ENCODE results near the gene MMS22L. TPM values are rescaled to one million over a fixed set of nuclear protein-coding genes. Genes with fewer than 3 reads are reported as not detected.
"Not testable (repeated sequence)": the region's sequence is repeated elsewhere in the genome, so short reads cannot be mapped to it uniquely, and the experiment has no call there.

The MMS22L gene
- total and polyA plus RNA-seq, 4 experiments from 2014 or later, result 2.5 to 13.2 (median 10.0) TPM

DNA sequence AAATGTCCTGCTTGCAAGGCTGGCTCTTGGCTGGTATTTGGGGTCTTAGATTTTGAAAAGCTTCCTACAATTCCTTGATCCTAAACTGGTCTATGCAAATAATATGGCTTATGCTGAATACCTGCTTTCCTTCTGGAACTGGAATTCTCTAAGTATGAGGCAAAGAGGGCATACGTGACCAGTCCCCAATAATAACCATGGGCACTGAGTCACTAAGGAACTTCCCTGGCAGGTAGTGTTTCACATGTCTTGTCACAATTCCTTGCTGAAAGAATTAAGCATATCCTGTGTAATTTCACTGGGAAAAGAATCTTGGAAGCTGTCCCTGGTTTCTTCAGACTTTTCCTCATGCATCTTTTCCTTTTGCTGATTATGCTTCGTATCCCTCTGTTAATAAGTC is 106.5 kb downstream of the MMS22L start:
- peaks cover 0 to 2% (median 0%) of the 10 kb centered on the region in 8 donors for H3K9me3 Mint-ChIP-seq
- no peaks in the 10 kb centered on the region for H3K4me1 Mint-ChIP-seq
- DNase-seq, result no peak
- Histone ChIP-seq H3K27me3 (ENCODE audit: insufficient read depth, low read length) (no peaks in the 10 kb centered on the region), H3K4me1 (ENCODE audit: insufficient read depth, low read length) (no peaks in the 10 kb centered on the region), H3K36me3 (ENCODE audit: insufficient read depth, low read length) (no peaks in the 10 kb centered on the region), H3K27ac (ENCODE audit: low read depth, low read length) (no peak overlapping the region), H3K4me3 (ENCODE audit: low read length in 2 of 2) (no peak overlapping the region), H3K9me3 (ENCODE audit: control insufficient read depth in 1 of 2, low read length in 2 of 2) (no peaks in the 10 kb centered on the region)
- H3K36me3 Mint-ChIP-seq, result peaks cover 17 to 38% of the 10 kb centered on the region in 2 donors
- H3K4me3 Mint-ChIP-seq, result no peak overlapping the region
- intact Hi-C loops (cut with micrococcal nuclease), result no loop called here
- ChIA-PET CTCF (ENCODE audit: partially characterized antibody) (interaction anchor here (2.1 kb wide), 1 partner anchor 10 kb away, joined by 17 read pairs; no protein-coding TSS in a partner anchor), POLR2A (ENCODE audit: partially characterized antibody) (no interaction called here)
- no peak overlapping the region for H3K27ac Mint-ChIP-seq
- no peaks in the 10 kb centered on the region for H3K27me3 Mint-ChIP-seq

DNA sequence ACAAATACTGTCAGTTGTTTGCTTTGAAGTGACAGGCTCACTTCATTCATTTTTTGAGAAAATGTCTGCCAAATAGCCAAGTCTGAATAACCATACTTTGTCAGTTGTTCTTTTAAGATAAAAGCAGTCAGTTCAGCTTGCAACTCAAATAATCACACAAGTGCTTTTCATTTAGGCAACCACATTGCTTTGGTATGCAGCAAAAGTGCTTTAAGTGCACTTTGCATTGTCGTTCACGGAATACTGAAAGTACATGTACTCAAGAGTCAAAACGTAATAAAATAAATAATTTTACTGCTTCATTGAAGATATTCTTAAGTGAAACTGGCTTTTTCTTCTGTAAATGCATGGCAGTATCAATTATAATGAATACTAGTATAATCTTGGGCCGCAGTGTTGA is 107.2 kb downstream of the MMS22L start:
- no peak overlapping the region for H3K27ac Mint-ChIP-seq
- CTCF ChIA-PET (ENCODE audit: partially characterized antibody), result interaction anchor here (2.1 kb wide), 1 partner anchor 10 kb away, joined by 13 read pairs; no protein-coding TSS in a partner anchor
- H3K27me3 ChIP-seq (ENCODE audit: insufficient read depth, low read length), result no peaks in the 10 kb centered on the region
- H3K36me3 ChIP-seq (ENCODE audit: insufficient read depth, low read length), result no peaks in the 10 kb centered on the region
- no peaks in the 10 kb centered on the region for H3K4me1 Mint-ChIP-seq
- H3K27ac ChIP-seq (ENCODE audit: low read depth, low read length), result no peak overlapping the region
- no peak overlapping the region for H3K4me3 Mint-ChIP-seq
- H3K36me3 Mint-ChIP-seq, result peaks cover 20 to 39% of the 10 kb centered on the region in 2 donors
- POLR2A ChIA-PET (ENCODE audit: partially characterized antibody), result no interaction called here
- intact Hi-C loops (cut with micrococcal nuclease), result no loop called here
- no peaks in the 10 kb centered on the region for H3K4me1 ChIP-seq (ENCODE audit: insufficient read depth, low read length)
- H3K9me3 ChIP-seq (ENCODE audit: control insufficient read depth in 1 of 2, low read length in 2 of 2), result no peaks in the 10 kb centered on the region
- no peak overlapping the region for H3K4me3 ChIP-seq (ENCODE audit: low read length in 2 of 2)
- no peaks in the 10 kb centered on the region for H3K27me3 Mint-ChIP-seq
- H3K9me3 Mint-ChIP-seq, result peaks cover 0 to 2% (median 0%) of the 10 kb centered on the region in 8 donors
- DNase-seq, result no peak

DNA sequence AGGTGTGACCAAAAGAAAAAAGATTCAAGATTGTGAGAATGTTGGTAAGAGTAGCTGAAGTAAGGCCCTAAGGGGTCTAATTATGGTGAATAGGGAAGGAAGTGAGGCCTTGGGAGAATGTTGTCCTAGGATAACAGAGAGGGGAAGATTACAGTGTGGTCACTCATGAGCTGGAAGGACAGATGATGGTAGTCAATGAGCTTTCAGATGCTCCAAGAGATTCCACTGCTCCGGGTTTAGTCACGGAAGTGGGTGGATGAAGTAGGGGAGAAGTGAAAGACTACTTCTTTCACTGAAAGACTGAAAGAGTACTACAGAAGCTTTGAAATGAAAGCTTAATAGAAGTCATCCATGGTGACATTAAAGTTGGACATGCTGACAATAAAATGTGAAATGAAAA is 108.5 kb downstream of the MMS22L start:
- ChIA-PET CTCF (ENCODE audit: partially characterized antibody) (interaction anchor here (0.8 to 2.1 kb wide), 3 partner anchors 11 to 219 kb away, joined by 3 to 13 read pairs (median 3); no protein-coding TSS in a partner anchor), POLR2A (ENCODE audit: partially characterized antibody) (no interaction called here)
- Histone ChIP-seq H3K4me3 (ENCODE audit: low read length in 2 of 2) (no peak overlapping the region), H3K27ac (ENCODE audit: low read depth, low read length) (no peak overlapping the region), H3K4me1 (ENCODE audit: insufficient read depth, low read length) (no peaks in the 10 kb centered on the region), H3K9me3 (ENCODE audit: control insufficient read depth in 1 of 2, low read length in 2 of 2) (no peaks in the 10 kb centered on the region), H3K27me3 (ENCODE audit: insufficient read depth, low read length) (no peaks in the 10 kb centered on the region), H3K36me3 (ENCODE audit: insufficient read depth, low read length) (no peaks in the 10 kb centered on the region)
- no peaks in the 10 kb centered on the region for H3K27me3 Mint-ChIP-seq
- peaks cover 18 to 38% of the 10 kb centered on the region in 2 donors for H3K36me3 Mint-ChIP-seq
- no peak overlapping the region for H3K4me3 Mint-ChIP-seq
- DNase-seq, result no peak
- peaks cover 0 to 2% (median 0%) of the 10 kb centered on the region in 8 donors for H3K9me3 Mint-ChIP-seq
- H3K27ac Mint-ChIP-seq, result no peak overlapping the region
- no peaks in the 10 kb centered on the region for H3K4me1 Mint-ChIP-seq
- intact Hi-C loops (cut with micrococcal nuclease), result no loop called here

DNA sequence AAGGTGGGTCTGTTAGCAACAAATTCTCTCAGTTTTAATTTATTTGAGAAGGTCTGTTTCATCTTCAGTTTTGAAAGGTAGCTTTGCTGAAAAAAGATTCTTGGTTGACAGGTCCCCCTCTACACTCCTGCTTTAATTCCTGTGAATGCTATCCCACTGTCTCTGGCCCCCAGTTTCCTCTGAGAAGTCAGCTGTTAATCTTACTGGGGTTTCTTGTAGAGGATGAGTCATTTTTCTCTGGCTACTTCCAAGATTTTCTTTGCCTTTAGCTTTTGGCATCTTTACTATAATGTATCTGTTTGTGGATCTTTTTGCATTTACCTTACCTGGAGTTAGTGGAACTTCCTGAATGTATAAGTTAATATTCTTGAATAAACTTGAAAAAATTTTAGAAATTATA is 122.7 kb downstream of the MMS22L start:
- Histone ChIP-seq H3K27ac (ENCODE audit: low read depth, low read length) (no peak overlapping the region), H3K4me3 (ENCODE audit: low read length in 2 of 2) (no peak overlapping the region), H3K4me1 (ENCODE audit: insufficient read depth, low read length) (no peaks in the 10 kb centered on the region), H3K36me3 (ENCODE audit: insufficient read depth, low read length) (peaks cover 3% of the 10 kb centered on the region), H3K9me3 (ENCODE audit: control insufficient read depth in 1 of 2, low read length in 2 of 2) (no peaks in the 10 kb centered on the region), H3K27me3 (ENCODE audit: insufficient read depth, low read length) (no peaks in the 10 kb centered on the region)
- no peaks in the 10 kb centered on the region for H3K27me3 Mint-ChIP-seq
- ChIA-PET CTCF (ENCODE audit: partially characterized antibody) (no interaction called here), POLR2A (ENCODE audit: partially characterized antibody) (no interaction called here)
- no peak overlapping the region for H3K4me3 Mint-ChIP-seq
- H3K9me3 Mint-ChIP-seq, result peaks cover 0 to 29% (median 12%) of the 10 kb centered on the region in 8 donors
- intact Hi-C loops (cut with micrococcal nuclease), result no loop called here
- H3K36me3 Mint-ChIP-seq, result peaks cover 40 to 72% of the 10 kb centered on the region in 2 donors
- no peak for DNase-seq
- no peaks in the 10 kb centered on the region for H3K4me1 Mint-ChIP-seq
- H3K27ac Mint-ChIP-seq, result no peak overlapping the region

DNA sequence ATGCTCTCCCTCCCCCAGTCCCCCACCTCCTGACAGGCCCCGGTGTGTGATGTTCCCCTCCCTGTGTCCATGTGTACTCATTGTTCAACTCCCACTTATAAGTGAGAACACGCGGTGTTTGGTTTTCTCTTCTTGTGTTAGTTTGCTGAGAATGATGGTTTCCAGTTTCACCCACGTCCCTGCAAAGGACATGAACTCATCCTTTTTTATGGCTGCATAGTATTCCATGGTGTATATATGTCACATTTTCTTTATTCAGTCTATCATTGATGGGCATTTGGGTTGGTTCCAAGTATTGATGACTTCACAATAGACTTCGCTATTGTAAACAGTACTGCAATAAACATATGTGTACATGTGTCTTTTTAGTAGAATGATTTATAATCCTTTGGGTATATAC is 127.6 kb downstream of the MMS22L start:
- H3K4me1 ChIP-seq (ENCODE audit: insufficient read depth, low read length); intact Hi-C loops (cut with micrococcal nuclease); H3K27me3 ChIP-seq (ENCODE audit: insufficient read depth, low read length); DNase-seq; H3K4me1 Mint-ChIP-seq; POLR2A ChIA-PET (ENCODE audit: partially characterized antibody); H3K36me3 ChIP-seq (ENCODE audit: insufficient read depth, low read length); H3K27me3 Mint-ChIP-seq; CTCF ChIA-PET (ENCODE audit: partially characterized antibody); H3K27ac ChIP-seq (ENCODE audit: low read depth, low read length); H3K4me3 Mint-ChIP-seq; H3K9me3 ChIP-seq (ENCODE audit: control insufficient read depth in 1 of 2, low read length in 2 of 2); H3K27ac Mint-ChIP-seq; H3K4me3 ChIP-seq (ENCODE audit: low read length in 2 of 2): not testable (repeated sequence)
- Mint-ChIP-seq H3K9me3 (peaks cover 0 to 26% (median 12%) of the 10 kb centered on the region in 8 donors), H3K36me3 (peaks cover 29 to 50% of the 10 kb centered on the region in 2 donors)

DNA sequence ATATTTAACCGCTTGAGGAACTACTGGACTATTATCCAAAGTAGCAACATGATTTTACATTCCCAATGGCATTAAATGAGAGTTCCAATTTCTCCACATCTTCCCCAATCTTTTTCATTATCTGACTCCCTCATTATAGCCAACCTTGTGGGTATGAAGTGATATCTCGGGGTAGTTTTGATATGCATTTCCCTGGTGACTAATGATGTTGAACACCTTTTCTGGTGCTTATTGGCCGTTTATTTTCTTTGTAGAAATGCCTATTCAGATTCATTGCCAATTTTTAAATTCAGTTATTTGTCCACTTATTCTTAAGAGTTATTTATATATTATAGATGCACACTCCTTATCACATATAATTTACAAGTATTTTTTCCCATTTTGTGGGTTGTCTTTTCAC is 129.0 kb downstream of the MMS22L start:
- no peaks in the 10 kb centered on the region for H3K36me3 ChIP-seq (ENCODE audit: insufficient read depth, low read length)
- no peaks in the 10 kb centered on the region for H3K9me3 ChIP-seq (ENCODE audit: control insufficient read depth in 1 of 2, low read length in 2 of 2)
- Mint-ChIP-seq H3K27ac (no peak overlapping the region), H3K27me3 (no peaks in the 10 kb centered on the region), H3K4me3 (no peak overlapping the region), H3K9me3 (peaks cover 0 to 26% (median 12%) of the 10 kb centered on the region in 8 donors), H3K4me1 (no peaks in the 10 kb centered on the region), H3K36me3 (peaks cover 34 to 51% of the 10 kb centered on the region in 2 donors)
- ChIA-PET POLR2A (ENCODE audit: partially characterized antibody) (no interaction called here), CTCF (ENCODE audit: partially characterized antibody) (no interaction called here)
- no peaks in the 10 kb centered on the region for H3K4me1 ChIP-seq (ENCODE audit: insufficient read depth, low read length)
- no peak overlapping the region for H3K27ac ChIP-seq (ENCODE audit: low read depth, low read length)
- no peak overlapping the region for H3K4me3 ChIP-seq (ENCODE audit: low read length in 2 of 2)
- DNase-seq, result no peak
- no peaks in the 10 kb centered on the region for H3K27me3 ChIP-seq (ENCODE audit: insufficient read depth, low read length)
- intact Hi-C loops (cut with micrococcal nuclease), result no loop called here

DNA sequence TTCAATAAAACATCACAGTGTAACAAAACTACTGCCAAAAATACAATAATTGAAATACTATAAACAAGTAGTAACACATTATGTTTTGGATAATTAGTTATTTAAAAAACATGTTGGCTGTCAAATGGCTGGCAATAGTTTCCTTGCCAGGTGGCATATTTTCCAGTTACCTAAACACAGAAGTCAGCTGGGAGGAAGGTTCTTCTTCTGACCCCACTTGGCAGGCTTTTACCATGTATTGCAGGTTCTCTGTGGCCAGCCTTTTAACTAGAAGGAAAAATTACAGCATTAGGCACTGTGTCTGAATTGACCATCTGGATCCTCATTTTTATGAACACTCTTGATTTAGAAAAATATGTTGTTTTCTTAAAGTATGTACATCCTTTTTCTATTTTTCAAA is 131.4 kb downstream of the MMS22L start:
- H3K36me3 Mint-ChIP-seq, result peaks cover 17 to 41% of the 10 kb centered on the region in 2 donors
- ChIA-PET POLR2A (ENCODE audit: partially characterized antibody) (no interaction called here), CTCF (ENCODE audit: partially characterized antibody) (no interaction called here)
- H3K27me3 Mint-ChIP-seq, result no peaks in the 10 kb centered on the region
- Histone ChIP-seq H3K9me3 (ENCODE audit: control insufficient read depth in 1 of 2, low read length in 2 of 2) (no peaks in the 10 kb centered on the region), H3K36me3 (ENCODE audit: insufficient read depth, low read length) (no peaks in the 10 kb centered on the region), H3K27ac (ENCODE audit: low read depth, low read length) (no peak overlapping the region), H3K4me3 (ENCODE audit: low read length in 2 of 2) (no peak overlapping the region), H3K27me3 (ENCODE audit: insufficient read depth, low read length) (no peaks in the 10 kb centered on the region), H3K4me1 (ENCODE audit: insufficient read depth, low read length) (no peaks in the 10 kb centered on the region)
- H3K4me3 Mint-ChIP-seq, result no peak overlapping the region
- intact Hi-C loops (cut with micrococcal nuclease), result no loop called here
- peaks cover 0 to 11% (median 7%) of the 10 kb centered on the region in 8 donors for H3K9me3 Mint-ChIP-seq
- H3K27ac Mint-ChIP-seq, result no peak overlapping the region
- DNase-seq, result no peak
- no peaks in the 10 kb centered on the region for H3K4me1 Mint-ChIP-seq

DNA sequence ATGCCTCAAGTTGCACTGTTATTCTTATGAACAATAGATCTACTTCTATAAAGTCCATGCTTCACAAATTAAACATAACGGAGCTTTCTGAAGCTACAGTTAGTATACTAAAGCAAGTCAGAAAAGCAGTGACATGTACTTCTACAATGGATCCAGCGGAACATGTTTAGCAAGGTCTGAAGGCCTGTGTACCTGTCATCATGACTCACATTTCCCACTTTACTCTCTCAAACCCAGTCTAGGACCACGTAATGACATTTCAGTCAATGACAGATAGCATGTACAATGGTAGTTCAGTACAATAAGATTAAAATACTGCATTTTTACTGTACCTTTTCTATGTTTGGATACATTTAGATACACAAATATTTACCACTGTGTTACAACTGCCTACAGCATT is 132.1 kb downstream of the MMS22L start:
- no peak overlapping the region for H3K27ac Mint-ChIP-seq
- Histone ChIP-seq H3K4me1 (ENCODE audit: insufficient read depth, low read length) (no peaks in the 10 kb centered on the region), H3K9me3 (ENCODE audit: control insufficient read depth in 1 of 2, low read length in 2 of 2) (no peaks in the 10 kb centered on the region), H3K4me3 (ENCODE audit: low read length in 2 of 2) (no peak overlapping the region), H3K27ac (ENCODE audit: low read depth, low read length) (no peak overlapping the region), H3K27me3 (ENCODE audit: insufficient read depth, low read length) (no peaks in the 10 kb centered on the region), H3K36me3 (ENCODE audit: insufficient read depth, low read length) (no peaks in the 10 kb centered on the region)
- no peaks in the 10 kb centered on the region for H3K27me3 Mint-ChIP-seq
- no peak overlapping the region for H3K4me3 Mint-ChIP-seq
- POLR2A ChIA-PET (ENCODE audit: partially characterized antibody), result no interaction called here
- intact Hi-C loops (cut with micrococcal nuclease), result no loop called here
- DNase-seq, result no peak
- peaks cover 0 to 5% (median 3%) of the 10 kb centered on the region in 8 donors for H3K9me3 Mint-ChIP-seq
- no peaks in the 10 kb centered on the region for H3K4me1 Mint-ChIP-seq
- H3K36me3 Mint-ChIP-seq, result peaks cover 17 to 36% of the 10 kb centered on the region in 2 donors
- CTCF ChIA-PET (ENCODE audit: partially characterized antibody), result no interaction called here
